H9 (cell line): Measurements from ENCODE around the gene NAA20. TPM values are rescaled to one million over a fixed set of nuclear protein-coding genes. Genes with fewer than 3 reads are reported as not detected.

Experiments used
- DNase-seq: peaks from one replicate; pipeline ENCODE4 v3.0.0-alpha.2; 2017
- H2AFZ ChIP-seq: one replicate; pipeline ENCODE4 v1.6.1; 2013; ENCODE audit warnings: mild to moderate bottlenecking, low read length, control low read depth, moderate library complexity
- H2AK5ac ChIP-seq: 2 replicates; pipeline ENCODE4 v1.6.1; 2013; ENCODE audit warnings: low read length, control low read depth, mixed read lengths; ENCODE audit not compliant: insufficient read length
- H2BK120ac ChIP-seq: one replicate; pipeline ENCODE4 v1.6.1; 2013; ENCODE audit warnings: low read depth, mild to moderate bottlenecking, low read length, control low read depth, inconsistent platforms; ENCODE audit not compliant: poor library complexity, severe bottlenecking
- H2BK12ac ChIP-seq: 2 replicates; pipeline ENCODE4 v1.6.1; 2013; ENCODE audit warnings: low read length, control low read depth, mixed read lengths, low read depth; ENCODE audit not compliant: insufficient read length
- H2BK15ac ChIP-seq: 2 replicates; pipeline ENCODE4 v1.6.1; 2013; ENCODE audit warnings: low read depth, low read length, control low read depth
- H2BK20ac ChIP-seq: one replicate; pipeline ENCODE4 v1.6.1; 2013; ENCODE audit warnings: low read depth, mild to moderate bottlenecking, low read length, control low read depth, inconsistent platforms; ENCODE audit not compliant: poor library complexity, severe bottlenecking
- H2BK5ac ChIP-seq: 2 replicates; pipeline ENCODE4 v1.6.1; 2013; ENCODE audit warnings: low read length, control low read depth, mixed read lengths; ENCODE audit not compliant: insufficient read length
- H3K14ac ChIP-seq: 2 replicates; pipeline ENCODE4 v1.6.1; 2013; ENCODE audit warnings: low read length, control low read depth; ENCODE audit not compliant: insufficient read depth
- H3K18ac ChIP-seq: 2 replicates; pipeline ENCODE4 v1.6.1; 2013; ENCODE audit warnings: low read depth, mild to moderate bottlenecking, mixed read lengths, low read length, control low read depth; ENCODE audit not compliant: insufficient read length
- H3K23ac ChIP-seq: 2 replicates; pipeline ENCODE4 v1.6.1; 2013; ENCODE audit warnings: low read length, control low read depth, mixed read lengths, low read depth; ENCODE audit not compliant: insufficient read length
- H3K23me2 ChIP-seq: 2 replicates; pipeline ENCODE4 v1.6.1; 2013; ENCODE audit warnings: low read depth, mild to moderate bottlenecking, mixed read lengths, low read length, control low read depth; ENCODE audit not compliant: insufficient read length, poor library complexity, severe bottlenecking
- H3K27ac ChIP-seq: 2 replicates; pipeline ENCODE4 v1.5.1; 2013; ENCODE audit warnings: low read length, control low read depth, mixed read lengths, low read depth; ENCODE audit not compliant: insufficient read length
- H3K27me3 ChIP-seq: 2 replicates; pipeline ENCODE4 v1.6.1; 2013; ENCODE audit warnings: low read length, control low read depth, inconsistent platforms; ENCODE audit not compliant: insufficient read depth
- H3K4ac ChIP-seq: 2 replicates; pipeline ENCODE4 v1.6.1; 2013; ENCODE audit warnings: low read depth, mild to moderate bottlenecking, control low read depth, inconsistent platforms, low read length, moderate library complexity
- H3K4me1 ChIP-seq: 2 replicates; pipeline ENCODE4 v1.6.1; 2013; ENCODE audit warnings: low read length, control low read depth, inconsistent platforms; ENCODE audit not compliant: insufficient read depth
- H3K4me2 ChIP-seq: 2 replicates; pipeline ENCODE4 v1.6.1; 2013; ENCODE audit warnings: low read length, control low read depth, mixed read lengths; ENCODE audit not compliant: insufficient read length, insufficient read depth
- H3K56ac ChIP-seq: 2 replicates; pipeline ENCODE4 v1.6.1; 2013; ENCODE audit warnings: low read depth, mild to moderate bottlenecking, mixed read lengths, low read length, control low read depth; ENCODE audit not compliant: insufficient read length
- H3K79me1 ChIP-seq: 2 replicates; pipeline ENCODE4 v1.6.1; 2013; ENCODE audit warnings: low read depth, mild to moderate bottlenecking, moderate library complexity, low read length, control low read depth, inconsistent platforms; ENCODE audit not compliant: insufficient read depth, poor library complexity, severe bottlenecking
- H3K79me2 ChIP-seq: 2 replicates; pipeline ENCODE4 v1.6.1; 2013; ENCODE audit warnings: low read length, control low read depth, inconsistent platforms; ENCODE audit not compliant: insufficient read depth
- H3K9ac ChIP-seq: 2 replicates; pipeline ENCODE4 v1.6.1; 2013; ENCODE audit warnings: low read length, control low read depth, mixed read lengths; ENCODE audit not compliant: insufficient read length; ENCODE audit errors: extremely low read depth
- H3K9me3 ChIP-seq: one replicate; pipeline ENCODE4 v1.6.1; 2013; ENCODE audit warnings: low read depth, low read length, inconsistent platforms; ENCODE audit not compliant: control insufficient read depth
- H3T11ph ChIP-seq: one replicate; pipeline ENCODE4 v1.6.1; 2013; ENCODE audit warnings: mild to moderate bottlenecking, low read length, control low read depth, inconsistent platforms
- H4K20me1 ChIP-seq: one replicate; pipeline ENCODE4 v1.6.1; 2013; ENCODE audit not compliant: control insufficient read depth, insufficient read length, insufficient read depth
- H4K5ac ChIP-seq: 2 replicates; pipeline ENCODE4 v1.6.1; 2013; ENCODE audit warnings: low read depth, mild to moderate bottlenecking, mixed read lengths, low read length, control low read depth; ENCODE audit not compliant: insufficient read length
- H4K8ac ChIP-seq: replicated peaks from 2 replicates; pipeline ENCODE4 v1.6.1; 2013; ENCODE audit warnings: low read length, control low read depth, mixed read lengths, low read depth; ENCODE audit not compliant: insufficient read length
- H4K91ac ChIP-seq: 2 replicates; pipeline ENCODE4 v1.6.1; 2013; ENCODE audit warnings: low read depth, mild to moderate bottlenecking, moderate library complexity, mixed read lengths, low read length, control low read depth; ENCODE audit not compliant: insufficient read length
- H3K27ac Mint-ChIP-seq, 3 experiments: 2 replicates in 2 of 3; 3 replicates in 1 of 3; pipeline ENCODE4 v1.8.0; 2020 to 2021; ENCODE audit warnings: mixed read lengths in 3 of 3, mild to moderate bottlenecking in 1 of 3, moderate library complexity in 1 of 3
- H3K27me3 Mint-ChIP-seq: 2 replicates; pipeline ENCODE4 v1.8.0; 2021; ENCODE audit warnings: low read depth, mild to moderate bottlenecking, moderate library complexity, mixed read lengths
- H3K36me3 Mint-ChIP-seq, 3 experiments: 2 replicates in 2 of 3; 3 replicates in 1 of 3; pipeline ENCODE4 v1.8.0; 2020 to 2021; ENCODE audit warnings: low read depth in 3 of 3, mixed read lengths in 3 of 3; ENCODE audit not compliant: insufficient read depth in 1 of 3
- H3K4me1 Mint-ChIP-seq, 2 experiments: 2 replicates each; pipeline ENCODE4 v1.8.0; 2020; ENCODE audit warnings: mixed read lengths in 2 of 2
- H3K4me3 Mint-ChIP-seq, 2 experiments: 2 replicates in 1 of 2; 3 replicates in 1 of 2; pipeline ENCODE4 v1.8.0; 2020 to 2021; ENCODE audit warnings: mild to moderate bottlenecking in 2 of 2, mixed read lengths in 2 of 2, moderate library complexity in 1 of 2
- H3K9me3 Mint-ChIP-seq, 2 experiments: 2 replicates in 1 of 2; 3 replicates in 1 of 2; pipeline ENCODE4 v1.8.0; 2020; ENCODE audit warnings: mild to moderate bottlenecking in 2 of 2, mixed read lengths in 2 of 2, moderate library complexity in 1 of 2
- WGBS: extraction: QIAGEN DNeasy Blood & Tissue Kit; methylation state at CpG from one replicate; pipeline ENCODE4 v1.1.7; 2013; ENCODE audit warnings: missing lambda C conversion rate, low lambda C conversion rate, mixed read lengths; ENCODE audit not compliant: insufficient read length; ENCODE audit errors: extremely low coverage; 5-methylcytosine and 5-hydroxymethylcytosine counted together
- total RNA-seq: library from RNA; stranded (reverse); gene quantifications from 2 replicates; pipeline ENCODE4 v1.2.1, GENCODE V29; 2021
- TF ChIP-seq, protein P1 (sequence below): fragments of 200-600 bp; sonication (generic); conservative IDR thresholded peaks from 3 replicates; pipeline ENCODE4 v1.8.0; 2021; ENCODE audit warnings: antibody characterized with exemption, mild to moderate bottlenecking

NAA20 gene
- total RNA-seq, 1 experiment from 2014 or later = 48.1 TPM

DNA sequence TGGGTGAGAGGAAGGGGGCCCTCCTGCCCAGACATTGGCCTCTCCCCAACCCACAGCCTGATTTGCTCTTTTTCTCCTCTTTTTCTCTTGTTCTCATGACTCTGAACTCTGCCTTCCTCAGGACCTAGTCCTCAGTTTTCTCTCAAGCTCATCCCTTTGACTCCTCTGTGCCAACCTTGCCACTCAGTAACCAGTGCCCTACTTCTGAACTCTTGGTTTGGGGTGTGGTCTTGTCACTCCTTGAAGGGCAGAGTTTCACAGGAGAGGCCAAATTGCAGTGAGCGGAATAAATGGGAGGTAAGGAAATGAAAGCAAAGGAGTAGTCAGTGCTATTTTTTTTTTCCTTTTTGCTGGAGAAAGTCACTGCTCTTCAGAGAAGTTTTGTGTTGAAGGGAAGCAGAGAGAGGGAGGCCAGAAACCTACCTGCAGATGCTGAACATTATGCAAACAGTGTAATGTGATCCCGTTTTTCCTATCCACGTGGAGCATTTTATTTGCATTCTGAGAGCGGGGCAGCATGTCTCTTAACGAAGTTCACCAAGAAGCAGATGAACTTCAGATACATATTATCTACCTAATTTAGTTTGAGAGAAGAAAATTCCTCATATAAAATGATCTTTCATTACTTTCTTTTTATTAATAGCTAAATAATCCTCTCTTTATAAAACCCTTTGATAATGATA lies 62.1 kb downstream of the NAA20 start:
- H3K4me1 ChIP-seq = peaks cover 5% of the 10 kb centered on the region; the same call in 1 of the 2 replicates
- H2BK120ac ChIP-seq = no peak overlapping the region
- peak overlapping the region; percentile 86 for H2AFZ ChIP-seq
- no peaks in the 10 kb centered on the region; the same call in none of the 2 replicates for H3K27me3 ChIP-seq
- H3K79me1 ChIP-seq = no peaks in the 10 kb centered on the region
- no peak overlapping the region for H3K27ac ChIP-seq
- peak overlapping the region; percentile 4; the same call in 1 of the 2 replicates for H2BK15ac ChIP-seq
- peak overlapping the region; percentile 19 for H3K4me2 ChIP-seq
- peaks cover 6% of the 10 kb centered on the region for H3K27me3 Mint-ChIP-seq
- no peaks in the 10 kb centered on the region for H3K9me3 Mint-ChIP-seq
- no peak overlapping the region for H3K27ac Mint-ChIP-seq
- H3K36me3 Mint-ChIP-seq = no peaks in the 10 kb centered on the region
- TF ChIP-seq, protein P1, sequence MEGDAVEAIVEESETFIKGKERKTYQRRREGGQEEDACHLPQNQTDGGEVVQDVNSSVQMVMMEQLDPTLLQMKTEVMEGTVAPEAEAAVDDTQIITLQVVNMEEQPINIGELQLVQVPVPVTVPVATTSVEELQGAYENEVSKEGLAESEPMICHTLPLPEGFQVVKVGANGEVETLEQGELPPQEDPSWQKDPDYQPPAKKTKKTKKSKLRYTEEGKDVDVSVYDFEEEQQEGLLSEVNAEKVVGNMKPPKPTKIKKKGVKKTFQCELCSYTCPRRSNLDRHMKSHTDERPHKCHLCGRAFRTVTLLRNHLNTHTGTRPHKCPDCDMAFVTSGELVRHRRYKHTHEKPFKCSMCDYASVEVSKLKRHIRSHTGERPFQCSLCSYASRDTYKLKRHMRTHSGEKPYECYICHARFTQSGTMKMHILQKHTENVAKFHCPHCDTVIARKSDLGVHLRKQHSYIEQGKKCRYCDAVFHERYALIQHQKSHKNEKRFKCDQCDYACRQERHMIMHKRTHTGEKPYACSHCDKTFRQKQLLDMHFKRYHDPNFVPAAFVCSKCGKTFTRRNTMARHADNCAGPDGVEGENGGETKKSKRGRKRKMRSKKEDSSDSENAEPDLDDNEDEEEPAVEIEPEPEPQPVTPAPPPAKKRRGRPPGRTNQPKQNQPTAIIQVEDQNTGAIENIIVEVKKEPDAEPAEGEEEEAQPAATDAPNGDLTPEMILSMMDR = no peak
- no peak overlapping the region for H3T11ph ChIP-seq
- H2BK20ac ChIP-seq = no peak overlapping the region
- H2AK5ac ChIP-seq = no peak overlapping the region
- DNase-seq = no peak
- no peaks in the 10 kb centered on the region for H3K79me2 ChIP-seq
- H3K18ac ChIP-seq = no peak overlapping the region
- no peaks in the 10 kb centered on the region for H3K9me3 ChIP-seq
- no peaks in the 10 kb centered on the region for H3K23me2 ChIP-seq
- no peak overlapping the region for H3K9ac ChIP-seq
- H2BK12ac ChIP-seq = peak overlapping the region; percentile 64
- H3K4me1 Mint-ChIP-seq = peaks cover 22 to 25% of the 10 kb centered on the region in 2 experiments
- H4K91ac ChIP-seq = no peak overlapping the region
- no peak overlapping the region for H4K8ac ChIP-seq
- no peak overlapping the region for H3K4me3 Mint-ChIP-seq
- no peak overlapping the region for H3K14ac ChIP-seq
- no peak overlapping the region for H3K56ac ChIP-seq
- no peak overlapping the region for H4K5ac ChIP-seq
- H2BK5ac ChIP-seq = no peak overlapping the region
- no peak overlapping the region for H3K23ac ChIP-seq
- H3K4ac ChIP-seq = no peak overlapping the region
- H4K20me1 ChIP-seq = no peaks in the 10 kb centered on the region
- WGBS = no CpG with 5 or more reads among the region's 5 CpGs

Other genes with a start within 250 kb of the NAA20 start
- gene CRNKL1, start 35.1 kb downstream of the NAA20 start, total RNA-seq = 26.6 and 30.2 TPM in 2 replicates
- gene CFAP61, start 35.2 kb downstream of the NAA20 start, total RNA-seq = 0.44 TPM in 1 of 2 replicates, not detected in the other